Measurements from ENCODE around the gene FAM98C.

The FAM98C gene

GRCh38 chr19:38375748-38376147, 27.1 kb upstream of the FAM98C start:
- H3K18ac ChIP-seq (ENCODE audit: low read length): no peak overlapping the region
- no peak overlapping the region for H4K8ac ChIP-seq (ENCODE audit: low read depth, low read length)
- no peaks in the 10 kb centered on the region for H3K27me3 ChIP-seq (ENCODE audit: insufficient read depth, low read length)
- no peak overlapping the region for H2BK120ac ChIP-seq (ENCODE audit: insufficient read depth, low read length, poor library complexity)
- no peak overlapping the region for H2BK12ac ChIP-seq (ENCODE audit: low read length)
- peaks cover 8% of the 10 kb centered on the region for H3K79me1 ChIP-seq (ENCODE audit: low read length)
- no peak overlapping the region for H3K27ac ChIP-seq (ENCODE audit: low read depth, low read length)
- no peak overlapping the region for H2AK5ac ChIP-seq (ENCODE audit: low read length)
- H4K91ac ChIP-seq (ENCODE audit: low read depth, low read length): peak overlapping the region; percentile 90
- H3K4ac ChIP-seq (ENCODE audit: low read depth, low read length): peak overlapping the region; percentile 66
- no CpG with 5 or more reads among the region's 5 CpGs for WGBS (ENCODE audit: extremely low coverage, insufficient coverage, insufficient read length)
- no peak overlapping the region for H4K12ac ChIP-seq (ENCODE audit: low read depth, low read length)
- H3K79me2 ChIP-seq (ENCODE audit: control insufficient read depth, insufficient read depth, low read length, poor library complexity): peaks cover 12% of the 10 kb centered on the region
- peak overlapping the region; percentile 73 for H3K4me2 ChIP-seq (ENCODE audit: low read length)
- H2AFZ ChIP-seq (ENCODE audit: insufficient read depth, low read length, poor library complexity): no peak overlapping the region
- no peaks in the 10 kb centered on the region for H3K9me3 ChIP-seq (ENCODE audit: insufficient read depth, low read depth, low read length)
- H2BK5ac ChIP-seq (ENCODE audit: low read depth, low read length, poor library complexity): peak overlapping the region; percentile 16
- H3K23ac ChIP-seq (ENCODE audit: low read length): no peak overlapping the region
- H3K36me3 ChIP-seq (ENCODE audit: control insufficient read depth in 1 of 2, insufficient read depth in 2 of 2, low read length in 2 of 2): peaks cover 25% of the 10 kb centered on the region in 2 experiments
- no peak for DNase-seq
- H3K4me1 ChIP-seq (ENCODE audit: control insufficient read depth in 1 of 2, insufficient read depth in 2 of 2, low read length in 2 of 2): peaks cover 6 to 15% of the 10 kb centered on the region in 2 experiments
- H3K14ac ChIP-seq (ENCODE audit: low read length): no peak overlapping the region
- H3K4me3 ChIP-seq (ENCODE audit: low read depth, low read length): no peak overlapping the region
- peak overlapping the region; percentile 92 for H3K9ac ChIP-seq (ENCODE audit: low read length)

GRCh38 chr19:38376576-38376975, 26.3 kb upstream of the FAM98C start:
- H3K36me3 ChIP-seq (ENCODE audit: control insufficient read depth in 1 of 2, insufficient read depth in 2 of 2, low read length in 2 of 2): peaks cover 33 to 34% of the 10 kb centered on the region in 2 experiments
- no peak overlapping the region for H2BK12ac ChIP-seq (ENCODE audit: low read length)
- no peaks in the 10 kb centered on the region for H3K27me3 ChIP-seq (ENCODE audit: insufficient read depth, low read length)
- H3K4ac ChIP-seq (ENCODE audit: low read depth, low read length): peak overlapping the region; percentile 35
- H3K79me1 ChIP-seq (ENCODE audit: low read length): peaks cover 8% of the 10 kb centered on the region
- peaks cover 6 to 15% of the 10 kb centered on the region in 2 experiments for H3K4me1 ChIP-seq (ENCODE audit: control insufficient read depth in 1 of 2, insufficient read depth in 2 of 2, low read length in 2 of 2)
- no peak overlapping the region for H3K4me2 ChIP-seq (ENCODE audit: low read length)
- peak overlapping the region; percentile 20 for H3K18ac ChIP-seq (ENCODE audit: low read length)
- DNase-seq: no peak
- H3K14ac ChIP-seq (ENCODE audit: low read length): no peak overlapping the region
- H3K23ac ChIP-seq (ENCODE audit: low read length): no peak overlapping the region
- H2BK5ac ChIP-seq (ENCODE audit: low read depth, low read length, poor library complexity): no peak overlapping the region
- no peak overlapping the region for H2BK120ac ChIP-seq (ENCODE audit: insufficient read depth, low read length, poor library complexity)
- H3K9me3 ChIP-seq (ENCODE audit: insufficient read depth, low read depth, low read length): no peaks in the 10 kb centered on the region
- H3K27ac ChIP-seq (ENCODE audit: low read depth, low read length): no peak overlapping the region
- no peak overlapping the region for H3K4me3 ChIP-seq (ENCODE audit: low read depth, low read length)
- H3K79me2 ChIP-seq (ENCODE audit: control insufficient read depth, insufficient read depth, low read length, poor library complexity): peaks cover 12% of the 10 kb centered on the region
- no CpG with 5 or more reads among the region's 3 CpGs for WGBS (ENCODE audit: extremely low coverage, insufficient coverage, insufficient read length)
- H2AFZ ChIP-seq (ENCODE audit: insufficient read depth, low read length, poor library complexity): no peak overlapping the region
- H4K12ac ChIP-seq (ENCODE audit: low read depth, low read length): peak overlapping the region; percentile 6
- no peak overlapping the region for H4K8ac ChIP-seq (ENCODE audit: low read depth, low read length)
- H3K9ac ChIP-seq (ENCODE audit: low read length): no peak overlapping the region
- no peak overlapping the region for H4K91ac ChIP-seq (ENCODE audit: low read depth, low read length)
- H2AK5ac ChIP-seq (ENCODE audit: low read length): no peak overlapping the region

- H3K14ac ChIP-seq (ENCODE audit: low read length): no peak overlapping the region
- no peak overlapping the region for H4K91ac ChIP-seq (ENCODE audit: low read depth, low read length)
- H2BK5ac ChIP-seq (ENCODE audit: low read depth, low read length, poor library complexity): no peak overlapping the region
- DNase-seq: no peak
- no peak overlapping the region for H3K9ac ChIP-seq (ENCODE audit: low read length)
- no peak overlapping the region for H3K23ac ChIP-seq (ENCODE audit: low read length)
- no peak overlapping the region for H3K18ac ChIP-seq (ENCODE audit: low read length)
- peaks cover 12% of the 10 kb centered on the region for H3K79me2 ChIP-seq (ENCODE audit: control insufficient read depth, insufficient read depth, low read length, poor library complexity)
- no peak overlapping the region for H2AK5ac ChIP-seq (ENCODE audit: low read length)
- H2BK12ac ChIP-seq (ENCODE audit: low read length): no peak overlapping the region
- peak overlapping the region; percentile 35 for H3K4ac ChIP-seq (ENCODE audit: low read depth, low read length)
- H4K12ac ChIP-seq (ENCODE audit: low read depth, low read length): no peak overlapping the region
- no peaks in the 10 kb centered on the region for H3K9me3 ChIP-seq (ENCODE audit: insufficient read depth, low read depth, low read length)
- peaks cover 6 to 15% of the 10 kb centered on the region in 2 experiments for H3K4me1 ChIP-seq (ENCODE audit: control insufficient read depth in 1 of 2, insufficient read depth in 2 of 2, low read length in 2 of 2)
- no CpG with 5 or more reads among the region's 4 CpGs for WGBS (ENCODE audit: extremely low coverage, insufficient coverage, insufficient read length)
- H3K4me3 ChIP-seq (ENCODE audit: low read depth, low read length): no peak overlapping the region
- no peak overlapping the region for H4K8ac ChIP-seq (ENCODE audit: low read depth, low read length)
- H3K36me3 ChIP-seq (ENCODE audit: control insufficient read depth in 1 of 2, insufficient read depth in 2 of 2, low read length in 2 of 2): peaks cover 38% of the 10 kb centered on the region in 2 experiments
- H3K4me2 ChIP-seq (ENCODE audit: low read length): no peak overlapping the region
- no peak overlapping the region for H2AFZ ChIP-seq (ENCODE audit: insufficient read depth, low read length, poor library complexity)
- peaks cover 8% of the 10 kb centered on the region for H3K79me1 ChIP-seq (ENCODE audit: low read length)
- H2BK120ac ChIP-seq (ENCODE audit: insufficient read depth, low read length, poor library complexity): no peak overlapping the region
- H3K27ac ChIP-seq (ENCODE audit: low read depth, low read length): no peak overlapping the region
- no peaks in the 10 kb centered on the region for H3K27me3 ChIP-seq (ENCODE audit: insufficient read depth, low read length)
These were observed 25.8 kb upstream of the FAM98C start for GRCh38 chr19:38377052-38377451.

GRCh38 chr19:38378866-38379265, 24.0 kb upstream of the FAM98C start:
- H4K8ac ChIP-seq (ENCODE audit: low read depth, low read length): no peak overlapping the region
- no CpG with 5 or more reads among the region's 10 CpGs for WGBS (ENCODE audit: extremely low coverage, insufficient coverage, insufficient read length)
- H3K4me1 ChIP-seq (ENCODE audit: control insufficient read depth in 1 of 2, insufficient read depth in 2 of 2, low read length in 2 of 2): peaks cover 6 to 17% of the 10 kb centered on the region in 2 experiments
- H2BK120ac ChIP-seq (ENCODE audit: insufficient read depth, low read length, poor library complexity): no peak overlapping the region
- no peak overlapping the region for H3K27ac ChIP-seq (ENCODE audit: low read depth, low read length)
- peaks cover 53 to 54% of the 10 kb centered on the region in 2 experiments for H3K36me3 ChIP-seq (ENCODE audit: control insufficient read depth in 1 of 2, insufficient read depth in 2 of 2, low read length in 2 of 2)
- H3K14ac ChIP-seq (ENCODE audit: low read length): no peak overlapping the region
- peaks cover 12% of the 10 kb centered on the region for H3K79me2 ChIP-seq (ENCODE audit: control insufficient read depth, insufficient read depth, low read length, poor library complexity)
- peaks cover 8% of the 10 kb centered on the region for H3K79me1 ChIP-seq (ENCODE audit: low read length)
- no peak overlapping the region for H3K18ac ChIP-seq (ENCODE audit: low read length)
- H3K4me2 ChIP-seq (ENCODE audit: low read length): no peak overlapping the region
- no peak overlapping the region for H4K91ac ChIP-seq (ENCODE audit: low read depth, low read length)
- no peak overlapping the region for H4K12ac ChIP-seq (ENCODE audit: low read depth, low read length)
- H2BK12ac ChIP-seq (ENCODE audit: low read length): no peak overlapping the region
- H2BK5ac ChIP-seq (ENCODE audit: low read depth, low read length, poor library complexity): no peak overlapping the region
- no peak for DNase-seq
- H3K9me3 ChIP-seq (ENCODE audit: insufficient read depth, low read depth, low read length): no peaks in the 10 kb centered on the region
- H3K4me3 ChIP-seq (ENCODE audit: low read depth, low read length): no peak overlapping the region
- H3K4ac ChIP-seq (ENCODE audit: low read depth, low read length): no peak overlapping the region
- H3K27me3 ChIP-seq (ENCODE audit: insufficient read depth, low read length): no peaks in the 10 kb centered on the region
- H2AK5ac ChIP-seq (ENCODE audit: low read length): no peak overlapping the region
- no peak overlapping the region for H3K9ac ChIP-seq (ENCODE audit: low read length)
- no peak overlapping the region for H2AFZ ChIP-seq (ENCODE audit: insufficient read depth, low read length, poor library complexity)
- no peak overlapping the region for H3K23ac ChIP-seq (ENCODE audit: low read length)

Measured in trophoblast cell (in vitro differentiated cells and primary cell).